HUES64 (cell line): Measurements from ENCODE around the gene ZNF318.
"Not testable (repeated sequence)": the region's sequence is repeated elsewhere in the genome, so short reads cannot be mapped to it uniquely, and the experiment has no call there.

Experiments
- H3K27ac ChIP-seq: 2 replicates; pipeline ENCODE4 v1.7.0; 2013; ENCODE audit warnings: low read depth, low read length, inconsistent platforms
- H3K27me3 ChIP-seq: 2 replicates; pipeline ENCODE4 v1.6.1; 2013; ENCODE audit warnings: mild to moderate bottlenecking, low read length; ENCODE audit not compliant: insufficient read depth
- H3K36me3 ChIP-seq: 2 replicates; pipeline ENCODE4 v1.6.1; 2013; ENCODE audit warnings: mild to moderate bottlenecking, low read length; ENCODE audit not compliant: insufficient read depth
- H3K4me1 ChIP-seq: 2 replicates; pipeline ENCODE4 v1.6.1; 2013; ENCODE audit warnings: mild to moderate bottlenecking, low read length, moderate library complexity; ENCODE audit not compliant: insufficient read depth
- H3K4me3 ChIP-seq: 2 replicates; pipeline ENCODE4 v1.5.1; 2013; ENCODE audit warnings: mild to moderate bottlenecking, low read length, moderate library complexity
- H3K9ac ChIP-seq: 2 replicates; pipeline ENCODE4 v1.6.1; 2013; ENCODE audit warnings: mild to moderate bottlenecking, low read depth, low read length
- H3K9me3 ChIP-seq: 2 replicates; pipeline ENCODE4 v1.6.1; 2013; ENCODE audit warnings: low read depth, low read length; ENCODE audit not compliant: insufficient read depth
- WGBS: fragments of 150-250, 120-280 bp; methylation state at CpG from one replicate; pipeline ENCODE4 v1.1.7; 2013; ENCODE audit warnings: missing lambda C conversion rate; 5-methylcytosine and 5-hydroxymethylcytosine counted together

The ZNF318 gene

GRCh38 chr6:43383021-43383667 lies 13.7 kb upstream of the ZNF318 start:
- Histone ChIP-seq H3K27ac (no peak overlapping the region), H3K27me3 (peaks cover 5% of the 10 kb centered on the region; the same call in 1 of the 2 replicates), H3K36me3 (no peaks in the 10 kb centered on the region), H3K9me3 (no peaks in the 10 kb centered on the region), H3K4me1 (no peaks in the 10 kb centered on the region), H3K4me3 (no peak overlapping the region), H3K9ac (no peak overlapping the region)
- WGBS = 93% methylated on average over 4 of the region's 6 CpGs

GRCh38 chr6:43380858-43381257 lies 11.4 kb upstream of the ZNF318 start:
- not testable (repeated sequence) for H3K4me1 ChIP-seq

GRCh38 chr6:43378631-43379030 lies 9.2 kb upstream of the ZNF318 start:
- no peaks in the 10 kb centered on the region for H3K36me3 ChIP-seq
- no peaks in the 10 kb centered on the region for H3K4me1 ChIP-seq
- no peak overlapping the region for H3K4me3 ChIP-seq
- peaks cover 5% of the 10 kb centered on the region; the same call in 1 of the 2 replicates for H3K27me3 ChIP-seq
- 91% methylated on average over 3 of the region's 3 CpGs for WGBS
- H3K27ac ChIP-seq = no peak overlapping the region
- H3K9ac ChIP-seq = no peak overlapping the region
- no peaks in the 10 kb centered on the region for H3K9me3 ChIP-seq

More at GRCh38 chr6:43380858-43381257, 11.4 kb upstream of the ZNF318 start:
- H3K9ac ChIP-seq, H3K27me3 ChIP-seq, H3K4me3 ChIP-seq, H3K36me3 ChIP-seq, H3K27ac ChIP-seq, H3K9me3 ChIP-seq: not testable (repeated sequence)
- 90% methylated on average over 7 of the region's 9 CpGs for WGBS

GRCh38 chr6:43377710-43378229 lies 8.3 kb upstream of the ZNF318 start:
- Histone ChIP-seq H3K4me3 (no peak overlapping the region), H3K4me1 (no peaks in the 10 kb centered on the region), H3K27me3 (peaks cover 5% of the 10 kb centered on the region; the same call in 1 of the 2 replicates), H3K9me3 (no peaks in the 10 kb centered on the region), H3K9ac (no peak overlapping the region), H3K27ac (no peak overlapping the region), H3K36me3 (no peaks in the 10 kb centered on the region)
- 100% methylated on average over 1 of the region's 2 CpGs for WGBS

GRCh38 chr6:43376551-43376981 lies 7.1 kb upstream of the ZNF318 start:
- no peak overlapping the region for H3K9ac ChIP-seq
- peaks cover 5% of the 10 kb centered on the region; the same call in 1 of the 2 replicates for H3K27me3 ChIP-seq
- 93% methylated on average over 1 of the region's 1 CpG for WGBS
- no peaks in the 10 kb centered on the region for H3K4me1 ChIP-seq
- no peak overlapping the region for H3K4me3 ChIP-seq
- H3K27ac ChIP-seq = no peak overlapping the region
- H3K36me3 ChIP-seq = no peaks in the 10 kb centered on the region
- no peaks in the 10 kb centered on the region for H3K9me3 ChIP-seq

- no peak overlapping the region for H3K27ac ChIP-seq
- H3K36me3 ChIP-seq = no peaks in the 10 kb centered on the region
- H3K9me3 ChIP-seq = no peaks in the 10 kb centered on the region
- H3K4me3 ChIP-seq = no peak overlapping the region
- WGBS = 90% methylated on average over 4 of the region's 4 CpGs
- no peak overlapping the region for H3K9ac ChIP-seq
- no peaks in the 10 kb centered on the region for H3K4me1 ChIP-seq
- H3K27me3 ChIP-seq = peaks cover 5% of the 10 kb centered on the region; the same call in 1 of the 2 replicates
Measured at GRCh38 chr6:43375693-43376092, 6.2 kb upstream of the ZNF318 start.

GRCh38 chr6:43373252-43373875 lies 3.9 kb upstream of the ZNF318 start:
- peaks cover 8% of the 10 kb centered on the region; the same call in 1 of the 2 replicates for H3K4me1 ChIP-seq
- no peaks in the 10 kb centered on the region for H3K9me3 ChIP-seq
- WGBS = 93% methylated on average over 5 of the region's 5 CpGs
- H3K9ac ChIP-seq = no peak overlapping the region
- H3K27me3 ChIP-seq = peaks cover 2% of the 10 kb centered on the region; the same call in 1 of the 2 replicates
- H3K27ac ChIP-seq = no peak overlapping the region
- H3K36me3 ChIP-seq = no peaks in the 10 kb centered on the region
- H3K4me3 ChIP-seq = no peak overlapping the region

- Histone ChIP-seq H3K27me3 (peaks cover 16% of the 10 kb centered on the region), H3K4me1 (peaks cover 13% of the 10 kb centered on the region), H3K9ac (peak overlapping the region; percentile 31; the same call in 1 of the 2 replicates), H3K4me3 (peak overlapping the region; percentile 69), H3K27ac (0 out of 2 replicates have a peak overlapping the region, but pooled peaks have one; percentile 31)
- H3K36me3 ChIP-seq, H3K9me3 ChIP-seq: not testable (repeated sequence)
- WGBS = 60% methylated on average over 16 of the region's 16 CpGs
Measured at GRCh38 chr6:43370003-43370580, 645 bp upstream of the ZNF318 start.

- WGBS = 2% methylated on average over 71 of the region's 71 CpGs
- Histone ChIP-seq H3K36me3 (peaks cover 18% of the 10 kb centered on the region), H3K4me3 (peak overlapping the region; percentile 69), H3K27ac (peak overlapping the region; percentile 77; the same call in 1 of the 2 replicates), H3K27me3 (peaks cover 16% of the 10 kb centered on the region), H3K9ac (peak overlapping the region; percentile 77), H3K9me3 (no peaks in the 10 kb centered on the region), H3K4me1 (peaks cover 13% of the 10 kb centered on the region)
Measured at GRCh38 chr6:43368259-43369160, 937 bp downstream of the ZNF318 start.

GRCh38 chr6:43367245-43367984 lies 2.0 kb downstream of the ZNF318 start:
- Histone ChIP-seq H3K36me3 (peaks cover 26% of the 10 kb centered on the region), H3K9me3 (no peaks in the 10 kb centered on the region), H3K4me3 (peak overlapping the region; percentile 69; the same call in 1 of the 2 replicates), H3K9ac (no peak overlapping the region), H3K4me1 (peaks cover 13% of the 10 kb centered on the region), H3K27me3 (peaks cover 16% of the 10 kb centered on the region), H3K27ac (no peak overlapping the region)
- WGBS = 92% methylated on average over 9 of the region's 9 CpGs
